ENCODE measurements around the gene ECT2L. TPM values are rescaled to one million over a fixed set of nuclear protein-coding genes. Genes with fewer than 3 reads are reported as not detected.

ECT2L gene
- total and polyA plus RNA-seq, 9 donors = 0.05 to 6.8 (median 0.17) TPM

DNA sequence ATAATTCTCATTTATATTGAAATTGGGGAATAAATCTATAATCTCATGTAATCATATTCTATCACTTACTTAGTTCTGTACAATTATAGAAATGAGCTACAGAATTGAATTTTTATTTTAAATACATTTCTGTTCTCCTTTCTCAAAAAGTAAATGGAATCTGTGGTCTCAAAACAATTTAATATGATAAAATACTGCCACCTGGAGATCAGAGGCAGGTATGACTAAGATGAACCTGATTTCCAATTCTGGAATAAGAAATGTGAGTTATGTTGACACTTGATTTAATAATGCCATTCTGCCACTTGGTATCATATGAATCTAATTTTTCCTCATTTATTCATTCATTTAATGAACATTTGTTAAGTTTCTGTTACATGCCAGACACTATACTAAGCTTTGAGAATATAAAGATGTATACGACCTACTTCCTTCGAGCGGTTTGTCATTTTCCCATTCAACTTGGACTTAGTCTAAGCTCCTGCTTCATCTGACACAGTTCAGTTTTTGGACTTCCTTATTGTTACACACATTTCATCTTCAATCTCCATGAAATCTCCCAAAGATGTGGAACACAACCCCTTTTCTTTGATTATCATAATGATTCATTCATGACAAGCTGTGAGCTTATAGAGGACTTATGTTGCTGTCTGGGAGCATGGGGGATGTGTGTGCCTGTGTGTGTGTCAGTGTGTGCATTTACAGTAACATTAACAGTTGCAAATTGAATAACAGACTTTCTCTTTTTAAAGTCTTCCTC, 29.8 kb upstream of the ECT2L start:
- intact Hi-C loops (cut with DNase I) = loop anchor here in 3 of 4 donors (5.0 to 10.0 kb wide), 3 partner anchors 171 to 341 kb away; no protein-coding TSS in a partner anchor
- 88 to 95% (median 90%) methylated on average over 3 of the region's 3 CpGs for WGBS, 3 donors
- Histone ChIP-seq H3K27ac (no peak overlapping the region), H3K4me3 (no peak overlapping the region), H3K4me1 (ENCODE audit: insufficient read depth) (no peaks in the 10 kb centered on the region), H3K27me3 (no peaks in the 10 kb centered on the region), H3K36me3 (no peaks in the 10 kb centered on the region), H3K9me3 (no peaks in the 10 kb centered on the region)
- no peak for TF ChIP-seq POLR2A (IDR thresholded peaks at IDR 0.05)
- TF ChIP-seq, protein P1, sequence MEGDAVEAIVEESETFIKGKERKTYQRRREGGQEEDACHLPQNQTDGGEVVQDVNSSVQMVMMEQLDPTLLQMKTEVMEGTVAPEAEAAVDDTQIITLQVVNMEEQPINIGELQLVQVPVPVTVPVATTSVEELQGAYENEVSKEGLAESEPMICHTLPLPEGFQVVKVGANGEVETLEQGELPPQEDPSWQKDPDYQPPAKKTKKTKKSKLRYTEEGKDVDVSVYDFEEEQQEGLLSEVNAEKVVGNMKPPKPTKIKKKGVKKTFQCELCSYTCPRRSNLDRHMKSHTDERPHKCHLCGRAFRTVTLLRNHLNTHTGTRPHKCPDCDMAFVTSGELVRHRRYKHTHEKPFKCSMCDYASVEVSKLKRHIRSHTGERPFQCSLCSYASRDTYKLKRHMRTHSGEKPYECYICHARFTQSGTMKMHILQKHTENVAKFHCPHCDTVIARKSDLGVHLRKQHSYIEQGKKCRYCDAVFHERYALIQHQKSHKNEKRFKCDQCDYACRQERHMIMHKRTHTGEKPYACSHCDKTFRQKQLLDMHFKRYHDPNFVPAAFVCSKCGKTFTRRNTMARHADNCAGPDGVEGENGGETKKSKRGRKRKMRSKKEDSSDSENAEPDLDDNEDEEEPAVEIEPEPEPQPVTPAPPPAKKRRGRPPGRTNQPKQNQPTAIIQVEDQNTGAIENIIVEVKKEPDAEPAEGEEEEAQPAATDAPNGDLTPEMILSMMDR (IDR thresholded peaks at IDR 0.05) = peak in 2 of 3 donors; percentile 25 to 51
- TF ChIP-seq EP300 (IDR thresholded peaks at IDR 0.05) = no peak
- DNase-seq = no peak

DNA sequence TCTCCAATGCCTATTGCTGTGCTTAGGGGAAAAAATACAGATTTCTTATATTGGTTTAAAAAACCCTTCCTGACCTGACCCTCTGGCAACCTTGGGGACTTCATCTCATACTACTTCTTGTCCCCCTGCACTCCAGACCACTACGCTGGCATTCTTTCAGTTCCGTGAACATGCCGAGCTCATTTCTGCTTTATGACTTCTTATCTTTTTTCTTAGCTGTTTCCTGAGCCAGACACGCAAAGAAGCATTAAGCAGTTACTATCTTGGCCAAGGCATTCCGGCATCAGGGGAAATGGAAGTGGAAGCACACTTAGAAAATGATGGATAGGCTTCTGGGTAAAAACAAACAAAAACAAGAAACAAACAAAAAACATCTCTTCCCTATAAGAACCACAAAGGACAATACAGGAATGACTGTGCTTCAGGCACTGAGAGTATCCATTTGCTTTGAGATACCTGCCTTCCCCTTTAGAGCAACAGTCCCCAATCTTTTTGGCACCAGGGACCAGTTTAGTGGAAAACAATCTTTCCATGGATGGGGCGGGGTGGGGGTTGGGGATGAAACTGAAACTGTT, 26.7 kb upstream of the ECT2L start:
- H3K27me3 ChIP-seq = no peaks in the 10 kb centered on the region
- no peaks in the 10 kb centered on the region for H3K4me1 ChIP-seq (ENCODE audit: insufficient read depth)
- no peak for DNase-seq
- H3K4me3 ChIP-seq = no peak overlapping the region
- no peaks in the 10 kb centered on the region for H3K9me3 ChIP-seq
- WGBS, 3 donors = 45 to 55% (median 52%) methylated on average over 6 of the region's 6 CpGs
- no peaks in the 10 kb centered on the region for H3K36me3 ChIP-seq
- TF ChIP-seq POLR2A (IDR thresholded peaks at IDR 0.05) = no peak
- TF ChIP-seq, protein P1 (IDR thresholded peaks at IDR 0.05) = no peak
- no peak for TF ChIP-seq EP300 (IDR thresholded peaks at IDR 0.05)
- H3K27ac ChIP-seq = no peak overlapping the region
- intact Hi-C loops (cut with DNase I) = loop anchor here in 3 of 4 donors (5.0 to 10.0 kb wide), 3 partner anchors 174 to 344 kb away; no protein-coding TSS in a partner anchor

DNA sequence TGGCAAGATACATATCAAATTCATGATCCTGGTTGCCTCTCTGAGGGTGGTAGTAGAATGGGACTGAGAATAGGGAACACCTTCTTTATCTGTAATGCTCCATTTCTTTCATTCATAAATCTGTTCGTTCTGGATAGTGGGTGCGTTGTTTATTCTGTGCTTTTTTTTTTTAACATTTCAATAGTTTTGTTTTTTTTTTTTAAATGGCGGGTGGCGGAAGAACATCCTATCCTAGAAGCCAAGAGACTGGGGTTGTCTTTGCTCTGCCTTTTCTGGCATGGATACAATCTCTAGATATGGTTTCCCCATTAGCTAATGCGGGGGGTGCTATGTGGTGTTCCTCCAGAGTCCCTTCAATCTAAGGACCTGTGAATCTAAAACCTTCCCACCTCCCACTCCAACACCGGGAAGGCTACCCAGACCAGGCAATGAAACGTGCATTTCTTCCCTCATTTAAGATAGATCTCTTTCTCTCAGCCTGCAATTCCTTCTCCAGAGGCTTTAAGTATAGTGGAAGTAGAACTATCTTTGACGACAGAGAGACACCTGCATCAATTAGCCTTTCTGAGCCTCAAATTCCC, 23.2 kb upstream of the ECT2L start:
- TF ChIP-seq EP300 (IDR thresholded peaks at IDR 0.05) (no peak), POLR2A (IDR thresholded peaks at IDR 0.05) (no peak)
- TF ChIP-seq, protein P1 (IDR thresholded peaks at IDR 0.05) = no peak
- 9 to 14% (median 10%) methylated on average over 8 of the region's 8 CpGs for WGBS, 3 donors
- intact Hi-C loops (cut with DNase I) = no loop called here

DNA sequence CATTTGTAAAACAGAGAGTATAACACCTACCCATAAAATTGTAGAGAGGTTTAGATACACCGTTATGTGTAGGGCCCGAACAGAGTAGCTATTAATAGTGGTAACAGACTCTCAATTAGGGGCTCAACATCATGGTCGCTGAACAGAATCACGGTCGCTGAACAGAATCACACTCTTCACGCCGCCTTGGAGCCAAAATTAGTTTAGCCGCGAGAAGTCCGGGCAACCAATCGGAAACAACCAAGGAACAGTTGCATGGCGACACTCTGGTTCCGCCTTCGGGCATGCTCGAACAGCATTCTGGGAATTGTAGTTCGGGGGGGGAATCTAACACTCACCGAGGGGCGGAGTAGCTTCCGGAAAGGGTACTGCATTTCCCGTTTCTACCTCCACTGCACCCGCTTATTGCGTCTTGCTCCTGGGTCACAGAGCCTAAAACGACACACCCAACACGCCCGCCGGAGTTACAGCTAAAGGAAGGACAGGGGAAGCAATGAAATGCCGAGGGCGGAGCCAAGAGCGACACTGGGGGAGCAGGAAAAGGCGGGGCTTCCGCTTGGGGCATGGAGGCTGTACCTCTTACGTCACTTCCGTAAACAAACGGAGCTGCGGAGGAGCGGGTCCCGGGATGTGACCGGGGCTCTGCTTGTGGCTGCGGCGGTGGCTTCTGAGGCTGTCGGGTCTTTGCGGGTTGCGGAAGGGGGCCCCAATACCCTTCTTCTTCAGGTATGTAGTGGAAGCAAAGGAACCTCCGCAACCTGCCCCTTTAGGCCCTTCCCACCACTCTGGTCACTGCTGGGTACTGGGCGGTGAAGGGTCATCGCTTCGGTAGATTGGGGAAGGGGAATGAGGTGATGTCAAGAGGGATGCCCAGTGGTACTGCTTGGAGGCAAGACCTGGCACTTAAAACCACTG, 22.5 kb upstream of the ECT2L start, which contains the start of gene CCDC28A:
Gene CCDC28A, plus strand, starts transcription at position 593 of the 915 bp plus-strand sequence. CDS start 2,352 bp downstream, outside the sequence.
- 0% methylated on average over 47 of the region's 47 CpGs for WGBS, 3 donors
- H3K27ac ChIP-seq = peak within 1 kb of the TSS; percentile 82 to 91
- no peaks in the 10 kb centered on the region for H3K36me3 ChIP-seq
- intact Hi-C loops (cut with DNase I) = no loop called here
- peaks cover 3% of the 10 kb centered on the region for H3K4me1 ChIP-seq (ENCODE audit: insufficient read depth)
- H3K4me3 ChIP-seq = peak within 1 kb of the TSS; percentile 71
- peak; percentile 48 for TF ChIP-seq EP300 (IDR thresholded peaks at IDR 0.05)
- peak; percentile 59 for TF ChIP-seq POLR2A (IDR thresholded peaks at IDR 0.05)
- TF ChIP-seq, protein P1 (IDR thresholded peaks at IDR 0.05) = peak in 1 of 3 donors; percentile 35
- peak; percentile 94 to 96 (median 94) for DNase-seq
- H3K9me3 ChIP-seq = no peaks in the 10 kb centered on the region
- no peaks in the 10 kb centered on the region for H3K27me3 ChIP-seq

More for the DNA sequence above, 23.2 kb upstream of the ECT2L start:
- H3K36me3 ChIP-seq = no peaks in the 10 kb centered on the region
- H3K9me3 ChIP-seq = no peaks in the 10 kb centered on the region
- peak overlapping the region in 1 of 2 donors; percentile 91 for H3K27ac ChIP-seq
- no peak for DNase-seq
- peaks cover 3% of the 10 kb centered on the region for H3K4me1 ChIP-seq (ENCODE audit: insufficient read depth)
- no peaks in the 10 kb centered on the region for H3K27me3 ChIP-seq
- peak overlapping the region; percentile 71 for H3K4me3 ChIP-seq

All from ovary (tissue), 9 donors.